ENCODE results near the gene CORO2B. TPM values are rescaled to one million over a fixed set of nuclear protein-coding genes. Genes with fewer than 3 reads are reported as not detected.

CORO2B gene
- total and polyA plus RNA-seq, 2 of the 4 experiments (the other 2 are of a cell fraction) = 9.3 to 39.3 TPM

DNA sequence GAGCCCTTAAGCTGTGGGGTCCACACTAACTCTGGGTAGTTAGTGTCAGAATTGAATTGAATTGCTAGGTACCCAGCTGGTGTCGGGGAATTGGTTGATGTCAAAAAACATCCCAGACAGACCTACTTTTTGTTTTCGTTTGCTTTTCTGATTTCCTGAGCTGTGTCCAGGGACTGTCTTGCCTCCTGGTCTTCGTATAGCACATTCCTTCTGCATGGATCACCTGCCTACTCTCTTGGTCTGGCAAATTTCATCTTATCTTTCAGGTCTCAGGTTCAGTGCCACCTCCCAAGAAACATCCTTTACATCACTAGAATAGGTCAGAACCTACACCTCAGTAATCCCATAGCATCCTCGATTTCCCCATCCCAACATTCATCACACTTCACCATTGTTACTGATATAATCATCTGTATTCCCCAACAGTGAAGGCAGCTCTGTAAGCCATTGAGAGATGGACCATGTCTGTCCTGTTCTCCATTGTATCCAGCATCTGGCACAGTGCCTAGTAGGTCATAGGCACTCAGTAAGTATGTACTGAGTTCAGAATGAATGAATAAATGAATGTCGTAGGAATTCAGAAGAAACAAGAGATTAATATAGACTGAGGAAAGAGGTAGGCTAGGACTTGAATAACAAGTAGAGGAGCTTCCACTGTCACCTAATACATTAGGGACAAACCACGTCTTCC lies 160.7 kb downstream of the CORO2B start:
- in situ Hi-C loops (cut with MboI; ENCODE audit: low sequenced_read_pairs) (loop anchor here (10.0 kb wide), 1 partner anchor 55 kb away; no protein-coding TSS in a partner anchor), dilution Hi-C loops (cut with HindIII; ENCODE audit: low sequenced_read_pairs, unreplicated experiment) (no loop called here), intact Hi-C loops (cut with micrococcal nuclease) (loop anchor here (5.0 kb wide), 1 partner anchor 497 kb away; no protein-coding TSS in a partner anchor)
- peaks cover 18% of the 10 kb centered on the region for H3K27me3 ChIP-seq (ENCODE audit: control insufficient read depth, insufficient read depth, low read length)
- no peak overlapping the region for H4K8ac ChIP-seq (ENCODE audit: low read depth in 2 of 2, low read length in 2 of 2)
- H2BK15ac ChIP-seq (ENCODE audit: low read depth, low read length) = no peak overlapping the region
- no peak overlapping the region for H3K56ac ChIP-seq (ENCODE audit: extremely low read depth, insufficient read depth, low read length)
- H4K5ac ChIP-seq (ENCODE audit: low read depth, low read length) = no peak overlapping the region
- no peaks in the 10 kb centered on the region for H3K9me3 ChIP-seq (ENCODE audit: control insufficient read depth, insufficient read depth, low read length)
- 55% methylated on average over 4 of the region's 6 CpGs; no CpG with 5 or more reads in 1 of the 2 experiments for WGBS, 2 experiments (ENCODE audit: extremely low coverage in 2 of 2, insufficient read length in 1 of 2)
- no peak for TF ChIP-seq NFE2L2 (IDR thresholded peaks at IDR 0.05; ENCODE audit: low read depth, low read length)
- TF ChIP-seq, protein P1, sequence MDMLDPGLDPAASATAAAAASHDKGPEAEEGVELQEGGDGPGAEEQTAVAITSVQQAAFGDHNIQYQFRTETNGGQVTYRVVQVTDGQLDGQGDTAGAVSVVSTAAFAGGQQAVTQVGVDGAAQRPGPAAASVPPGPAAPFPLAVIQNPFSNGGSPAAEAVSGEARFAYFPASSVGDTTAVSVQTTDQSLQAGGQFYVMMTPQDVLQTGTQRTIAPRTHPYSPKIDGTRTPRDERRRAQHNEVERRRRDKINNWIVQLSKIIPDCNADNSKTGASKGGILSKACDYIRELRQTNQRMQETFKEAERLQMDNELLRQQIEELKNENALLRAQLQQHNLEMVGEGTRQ (IDR thresholded peaks at IDR 0.05; ENCODE audit: low read depth, low read length) = no peak
- no peak for TF ChIP-seq MAFK (IDR thresholded peaks at IDR 0.05; ENCODE audit: low read depth, low read length)
- H3K23ac ChIP-seq (ENCODE audit: low read depth, low read length) = no peak overlapping the region
- H3K4ac ChIP-seq (ENCODE audit: low read depth, low read length) = no peak overlapping the region
- H3K79me1 ChIP-seq (ENCODE audit: low read depth in 1 of 2, low read length in 2 of 2) = no peaks in the 10 kb centered on the region
- no peaks in the 10 kb centered on the region for H4K20me1 ChIP-seq (ENCODE audit: insufficient read depth, low read length)
- no peak overlapping the region for H2AFZ ChIP-seq (replicated peaks; ENCODE audit: low read length, poor library complexity)
- no peak overlapping the region for H2AK9ac ChIP-seq (replicated peaks; ENCODE audit: low read depth, low read length, poor library complexity)
- H3K14ac ChIP-seq (replicated peaks; ENCODE audit: low read depth, low read length) = no peak overlapping the region
- no TSS peak for BruUV-seq (replicated peaks)
- H3K4me2 ChIP-seq (ENCODE audit: low read depth, low read length) = no peak overlapping the region
- H3K27ac ChIP-seq (ENCODE audit: insufficient read depth, low read length) = no peak overlapping the region
- H2BK120ac ChIP-seq (ENCODE audit: low read depth, low read length) = no peak overlapping the region
- H3K9ac ChIP-seq (ENCODE audit: low read depth, low read length) = no peak overlapping the region
- H2BK5ac ChIP-seq (ENCODE audit: low read depth, low read length, poor library complexity, severe bottlenecking) = no peak overlapping the region
- H3K4me3 ChIP-seq (ENCODE audit: insufficient read depth, low read depth, low read length) = no peak overlapping the region
- CTCF ChIA-PET = no interaction called here
- DNase-seq (no peak), ATAC-seq (ENCODE audit: low read depth) (no peak)
- no peaks in the 10 kb centered on the region for H3K9me1 ChIP-seq (ENCODE audit: insufficient read depth, low read length)
- H2BK20ac ChIP-seq (ENCODE audit: low read depth, low read length) = no peak overlapping the region
- H3K4me1 ChIP-seq (ENCODE audit: control insufficient read depth, insufficient read depth, low read length) = no peaks in the 10 kb centered on the region
- H4K91ac ChIP-seq (ENCODE audit: insufficient read depth, low read depth, low read length) = no peak overlapping the region
- no peak overlapping the region for H3K18ac ChIP-seq (ENCODE audit: low read depth, low read length)
- POLR2A ChIA-PET (ENCODE audit: unreplicated experiment) = no interaction called here
- no peaks in the 10 kb centered on the region for H3K36me3 ChIP-seq (ENCODE audit: control insufficient read depth, insufficient read depth, low read length)
- no peak overlapping the region; the same call in 1 of the 2 replicates for H2AK5ac ChIP-seq (ENCODE audit: low read depth, low read length)
